Measurements from ENCODE around the gene KIDINS220.
A peak's percentile ranks its signal among the peaks of the same experiment; 100 is the strongest.

GRCh38 chr2:8882094-8882493, 44.7 kb upstream of the KIDINS220 start:
- TF ChIP-seq ARID1B (IDR thresholded peaks at IDR 0.05) (no peak), POLR2H (tag; IDR thresholded peaks at IDR 0.05; ENCODE audit: low read depth) (no peak), XRCC5 (IDR thresholded peaks at IDR 0.05; ENCODE audit: low read depth, low read length) (no peak), CEBPB (tag; IDR thresholded peaks at IDR 0.05) (no peak), EP300 (IDR thresholded peaks at IDR 0.05; ENCODE audit: low read length) (no peak), SREBF2 (CRISPR knock-in tag; IDR thresholded peaks at IDR 0.05) (no peak), ZNF384 (IDR thresholded peaks at IDR 0.05; ENCODE audit: low read depth, low read length) (no peak), HDAC2 (IDR thresholded peaks at IDR 0.05) (no peak), CTBP1 (IDR thresholded peaks at IDR 0.05; ENCODE audit: borderline replicate concordance) (no peak)
- TF ChIP-seq, protein P1, sequence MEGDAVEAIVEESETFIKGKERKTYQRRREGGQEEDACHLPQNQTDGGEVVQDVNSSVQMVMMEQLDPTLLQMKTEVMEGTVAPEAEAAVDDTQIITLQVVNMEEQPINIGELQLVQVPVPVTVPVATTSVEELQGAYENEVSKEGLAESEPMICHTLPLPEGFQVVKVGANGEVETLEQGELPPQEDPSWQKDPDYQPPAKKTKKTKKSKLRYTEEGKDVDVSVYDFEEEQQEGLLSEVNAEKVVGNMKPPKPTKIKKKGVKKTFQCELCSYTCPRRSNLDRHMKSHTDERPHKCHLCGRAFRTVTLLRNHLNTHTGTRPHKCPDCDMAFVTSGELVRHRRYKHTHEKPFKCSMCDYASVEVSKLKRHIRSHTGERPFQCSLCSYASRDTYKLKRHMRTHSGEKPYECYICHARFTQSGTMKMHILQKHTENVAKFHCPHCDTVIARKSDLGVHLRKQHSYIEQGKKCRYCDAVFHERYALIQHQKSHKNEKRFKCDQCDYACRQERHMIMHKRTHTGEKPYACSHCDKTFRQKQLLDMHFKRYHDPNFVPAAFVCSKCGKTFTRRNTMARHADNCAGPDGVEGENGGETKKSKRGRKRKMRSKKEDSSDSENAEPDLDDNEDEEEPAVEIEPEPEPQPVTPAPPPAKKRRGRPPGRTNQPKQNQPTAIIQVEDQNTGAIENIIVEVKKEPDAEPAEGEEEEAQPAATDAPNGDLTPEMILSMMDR (IDR thresholded peaks at IDR 0.05 in 2 of 3, conservative IDR thresholded peaks at IDR 0.05 in 1 of 3; ENCODE audit: insufficient read depth in 2 of 3, low read depth in 1 of 3, low read length in 3 of 3), result peak; percentile 44 to 51 (median 44)
- TF ChIP-seq, protein P2, sequence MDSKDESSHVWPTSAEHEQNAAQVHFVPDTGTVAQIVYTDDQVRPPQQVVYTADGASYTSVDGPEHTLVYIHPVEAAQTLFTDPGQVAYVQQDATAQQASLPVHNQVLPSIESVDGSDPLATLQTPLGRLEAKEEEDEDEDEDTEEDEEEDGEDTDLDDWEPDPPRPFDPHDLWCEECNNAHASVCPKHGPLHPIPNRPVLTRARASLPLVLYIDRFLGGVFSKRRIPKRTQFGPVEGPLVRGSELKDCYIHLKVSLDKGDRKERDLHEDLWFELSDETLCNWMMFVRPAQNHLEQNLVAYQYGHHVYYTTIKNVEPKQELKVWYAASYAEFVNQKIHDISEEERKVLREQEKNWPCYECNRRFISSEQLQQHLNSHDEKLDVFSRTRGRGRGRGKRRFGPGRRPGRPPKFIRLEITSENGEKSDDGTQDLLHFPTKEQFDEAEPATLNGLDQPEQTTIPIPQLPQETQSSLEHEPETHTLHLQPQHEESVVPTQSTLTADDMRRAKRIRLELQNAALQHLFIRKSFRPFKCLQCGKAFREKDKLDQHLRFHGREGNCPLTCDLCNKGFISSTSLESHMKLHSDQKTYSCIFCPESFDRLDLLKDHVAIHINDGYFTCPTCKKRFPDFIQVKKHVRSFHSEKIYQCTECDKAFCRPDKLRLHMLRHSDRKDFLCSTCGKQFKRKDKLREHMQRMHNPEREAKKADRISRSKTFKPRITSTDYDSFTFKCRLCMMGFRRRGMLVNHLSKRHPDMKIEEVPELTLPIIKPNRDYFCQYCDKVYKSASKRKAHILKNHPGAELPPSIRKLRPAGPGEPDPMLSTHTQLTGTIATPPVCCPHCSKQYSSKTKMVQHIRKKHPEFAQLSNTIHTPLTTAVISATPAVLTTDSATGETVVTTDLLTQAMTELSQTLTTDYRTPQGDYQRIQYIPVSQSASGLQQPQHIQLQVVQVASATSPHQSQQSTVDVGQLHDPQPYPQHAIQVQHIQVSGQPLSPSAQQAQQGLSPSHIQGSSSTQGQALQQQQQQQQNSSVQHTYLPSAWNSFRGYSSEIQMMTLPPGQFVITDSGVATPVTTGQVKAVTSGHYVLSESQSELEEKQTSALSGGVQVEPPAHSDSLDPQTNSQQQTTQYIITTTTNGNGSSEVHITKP (IDR thresholded peaks at IDR 0.05; ENCODE audit: partially characterized antibody), result no peak

Measured in K562 (cell line).